Measurements from ENCODE around the gene JARID2.

JARID2 gene

GRCh38 chr6:15336900-15337560, 91.2 kb downstream of the JARID2 start:
- DNase-seq (ENCODE audit: low spot score), result no peak

GRCh38 chr6:15337582-15337981, 91.7 kb downstream of the JARID2 start:
- DNase-seq (ENCODE audit: low spot score), result no peak

GRCh38 chr6:15338476-15338875, 92.6 kb downstream of the JARID2 start:
- DNase-seq (ENCODE audit: low spot score), result no peak

- no peak for DNase-seq (ENCODE audit: low spot score)
Measured at GRCh38 chr6:15339081-15339480, 93.2 kb downstream of the JARID2 start.

GRCh38 chr6:15340105-15340601, 94.3 kb downstream of the JARID2 start:
- DNase-seq (ENCODE audit: low spot score), result no peak

GRCh38 chr6:15340775-15341174, 94.9 kb downstream of the JARID2 start:
- no peak for DNase-seq (ENCODE audit: low spot score)

GRCh38 chr6:15341311-15342001, 95.6 kb downstream of the JARID2 start:
- DNase-seq (ENCODE audit: low spot score), result no peak

- DNase-seq (ENCODE audit: low spot score), result no peak
Measured at GRCh38 chr6:15342114-15342513, 96.2 kb downstream of the JARID2 start.

GRCh38 chr6:15343490-15344191, 97.8 kb downstream of the JARID2 start:
- no peak for DNase-seq (ENCODE audit: low spot score)

- DNase-seq (ENCODE audit: low spot score), result no peak
Measured at GRCh38 chr6:15344192-15344519, 98.3 kb downstream of the JARID2 start.

- no peak for DNase-seq (ENCODE audit: low spot score)
Measured at GRCh38 chr6:15344831-15345230, 99.0 kb downstream of the JARID2 start.

GRCh38 chr6:15346315-15346714, 100.4 kb downstream of the JARID2 start:
- no peak for DNase-seq (ENCODE audit: low spot score)

GRCh38 chr6:15348528-15348927, 102.7 kb downstream of the JARID2 start:
- DNase-seq (ENCODE audit: low spot score), result no peak

GRCh38 chr6:15349379-15349778, 103.5 kb downstream of the JARID2 start:
- DNase-seq (ENCODE audit: low spot score), result no peak

- no peak for DNase-seq (ENCODE audit: low spot score)
Measured at GRCh38 chr6:15350386-15351083, 104.7 kb downstream of the JARID2 start.

GRCh38 chr6:15351631-15352030, 105.8 kb downstream of the JARID2 start:
- no peak for DNase-seq (ENCODE audit: low spot score)

GRCh38 chr6:15352220-15352619, 106.4 kb downstream of the JARID2 start:
- DNase-seq (ENCODE audit: low spot score), result no peak

GRCh38 chr6:15352845-15353244, 107.0 kb downstream of the JARID2 start:
- no peak for DNase-seq (ENCODE audit: low spot score)

GRCh38 chr6:15355683-15356099, 109.8 kb downstream of the JARID2 start:
- no peak for DNase-seq (ENCODE audit: low spot score)

GRCh38 chr6:15356179-15356578, 110.3 kb downstream of the JARID2 start:
- DNase-seq (ENCODE audit: low spot score), result no peak

GRCh38 chr6:15356937-15357336, 111.1 kb downstream of the JARID2 start:
- no peak for DNase-seq (ENCODE audit: low spot score)

GRCh38 chr6:15357782-15358181, 111.9 kb downstream of the JARID2 start:
- no peak for DNase-seq (ENCODE audit: low spot score)

Data from ecto neural progenitor cell (in vitro differentiated cells).